GM19328 (cell line): ENCODE results near the gene GNAO1.

Source experiments
- ATAC-seq: cut with Tn5 transposase; IDR thresholded peaks from one replicate; pipeline ENCODE4 v1.9.1; 2021; ENCODE audit warnings: mild to moderate bottlenecking, moderate library complexity; ENCODE audit not compliant: unreplicated experiment

Gene GNAO1

DNA sequence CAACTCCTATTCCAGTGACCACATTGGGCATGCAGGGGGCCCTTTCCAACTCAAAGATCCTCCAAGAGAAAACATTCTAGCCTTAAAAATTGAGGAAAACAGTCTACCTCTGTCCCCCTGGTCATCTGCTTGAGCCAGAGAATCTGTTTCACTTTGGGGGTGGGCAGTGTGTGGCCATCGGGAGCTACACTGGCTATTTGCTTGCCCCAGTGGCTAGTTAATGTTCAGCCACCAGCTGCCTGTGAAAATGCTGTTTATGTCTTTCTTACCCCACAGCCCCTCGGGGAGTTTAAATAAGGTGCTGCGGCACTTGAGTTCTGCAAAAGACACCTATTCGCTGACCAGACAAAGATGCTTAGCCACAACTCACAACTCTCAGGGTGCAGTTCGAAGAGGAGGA is 43.4 kb downstream of the GNAO1 start:
- ATAC-seq, result no peak

DNA sequence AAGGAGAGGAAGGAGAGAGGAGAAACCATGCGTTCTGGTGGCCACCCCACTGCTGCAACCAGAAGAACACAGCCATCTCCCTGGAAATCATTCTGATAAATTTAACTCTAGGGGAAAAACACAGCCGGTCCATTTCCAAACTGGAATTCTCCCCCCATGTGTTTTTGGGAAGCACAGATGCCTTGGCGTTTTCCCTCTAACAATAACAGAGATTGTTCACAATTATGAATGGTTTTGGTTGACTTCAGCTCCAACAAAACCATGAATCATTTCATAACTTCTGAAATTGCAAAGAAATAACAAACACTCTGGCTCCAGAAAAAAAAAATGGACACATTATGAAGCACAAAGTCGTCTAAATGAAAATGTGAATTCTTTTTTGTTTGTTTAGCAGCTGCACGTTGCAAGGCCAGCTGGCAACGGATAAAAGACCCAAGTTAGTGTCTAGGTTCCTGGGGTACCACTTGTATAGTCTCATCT is 46.2 kb downstream of the GNAO1 start:
- no peak for ATAC-seq

DNA sequence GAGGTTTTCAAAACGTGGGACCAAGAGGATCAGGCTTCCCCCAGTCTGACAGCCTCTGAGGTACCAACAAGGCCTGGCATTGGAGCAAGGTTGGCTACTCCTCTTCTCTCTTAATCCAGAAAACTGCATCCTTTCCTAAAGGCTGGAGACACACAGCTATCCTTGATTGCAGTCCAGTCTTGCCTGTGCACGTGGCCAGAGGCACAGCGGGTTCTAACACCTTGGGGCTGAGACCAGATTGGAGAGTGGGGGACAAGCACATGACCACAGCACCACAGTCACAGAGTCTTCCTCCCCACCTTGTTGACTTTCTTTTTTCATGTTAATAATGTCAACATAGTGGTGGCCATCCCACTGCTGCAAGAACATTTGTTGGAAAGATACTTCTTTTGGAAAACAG is 46.9 kb downstream of the GNAO1 start:
- ATAC-seq, result no peak

DNA sequence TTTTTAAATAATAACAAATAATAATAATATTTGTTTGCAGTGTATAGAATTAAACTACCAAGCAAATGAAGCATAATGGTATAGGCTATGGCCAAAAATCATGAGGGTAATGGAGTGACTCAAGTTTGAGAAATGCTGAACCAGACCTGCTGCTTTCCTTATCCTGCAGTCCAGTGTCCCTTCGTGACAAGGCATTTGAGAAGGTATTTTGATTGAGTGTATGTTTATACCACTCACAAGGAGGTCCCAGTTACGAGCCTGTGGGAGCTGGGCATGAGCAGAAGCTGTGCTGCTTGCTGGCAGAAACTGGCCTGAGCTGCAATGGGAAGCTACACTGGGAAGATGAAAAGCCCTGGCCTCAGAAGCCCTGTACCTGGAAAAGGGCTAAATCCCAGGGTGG is 50.3 kb downstream of the GNAO1 start:
- no peak for ATAC-seq

DNA sequence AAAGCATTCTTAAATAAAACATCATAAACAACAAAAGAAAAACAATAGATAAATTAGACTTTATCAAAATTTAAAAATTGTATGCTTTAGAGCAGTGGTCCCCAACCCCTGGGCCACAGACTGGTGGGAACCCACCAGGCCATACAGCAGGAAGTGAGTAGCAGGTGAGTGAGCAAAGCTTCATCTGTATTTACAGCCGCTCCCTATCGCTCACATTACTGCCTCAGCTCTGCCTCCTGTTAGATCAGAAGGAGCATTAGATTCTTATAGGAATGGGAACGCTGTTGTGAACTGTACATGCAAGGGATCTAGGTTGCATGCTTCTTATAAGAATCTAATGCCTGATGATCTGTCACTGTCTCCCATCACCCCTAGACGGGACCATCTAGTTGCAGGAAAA is 51.5 kb downstream of the GNAO1 start:
- no peak for ATAC-seq

DNA sequence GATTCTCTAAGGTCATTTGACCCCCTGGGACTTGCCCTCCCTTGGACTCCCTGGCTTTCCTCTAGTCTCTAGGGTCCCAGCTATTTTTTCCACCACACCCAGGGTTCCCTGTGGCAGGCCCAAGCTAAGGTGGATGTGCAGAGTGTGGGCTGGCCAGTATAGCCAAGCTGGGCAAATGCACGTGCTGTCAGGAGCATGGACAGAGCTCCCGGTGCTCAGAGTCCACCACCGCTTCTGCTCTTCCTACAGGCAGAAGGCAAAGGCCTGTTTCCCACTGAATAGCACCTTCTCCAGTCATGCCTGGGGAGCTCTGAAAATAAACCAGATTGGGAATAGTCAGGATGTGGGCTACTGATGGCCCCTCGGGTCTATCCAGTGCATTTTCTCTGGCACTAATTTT is 53.3 kb downstream of the GNAO1 start:
- no peak for ATAC-seq

DNA sequence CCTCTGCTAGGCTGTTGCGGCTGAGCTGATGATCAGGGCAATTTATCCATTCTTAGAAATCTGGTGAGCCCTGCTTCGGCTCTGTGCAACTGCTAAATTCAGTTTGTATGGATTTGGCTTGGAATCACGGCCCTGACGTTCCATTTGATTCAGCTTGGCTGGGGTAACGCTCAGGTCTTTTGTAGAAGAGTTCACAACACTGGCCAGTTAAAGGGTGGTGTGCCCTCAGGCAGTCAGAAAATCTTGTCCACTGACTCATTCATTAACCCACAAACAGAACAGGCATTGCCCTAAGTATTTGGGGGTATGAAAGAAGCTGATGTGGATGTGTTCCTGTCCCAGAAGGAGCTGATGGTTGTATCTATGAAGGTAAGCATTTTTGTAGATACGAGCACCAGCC is 53.9 kb downstream of the GNAO1 start:
- no peak for ATAC-seq

DNA sequence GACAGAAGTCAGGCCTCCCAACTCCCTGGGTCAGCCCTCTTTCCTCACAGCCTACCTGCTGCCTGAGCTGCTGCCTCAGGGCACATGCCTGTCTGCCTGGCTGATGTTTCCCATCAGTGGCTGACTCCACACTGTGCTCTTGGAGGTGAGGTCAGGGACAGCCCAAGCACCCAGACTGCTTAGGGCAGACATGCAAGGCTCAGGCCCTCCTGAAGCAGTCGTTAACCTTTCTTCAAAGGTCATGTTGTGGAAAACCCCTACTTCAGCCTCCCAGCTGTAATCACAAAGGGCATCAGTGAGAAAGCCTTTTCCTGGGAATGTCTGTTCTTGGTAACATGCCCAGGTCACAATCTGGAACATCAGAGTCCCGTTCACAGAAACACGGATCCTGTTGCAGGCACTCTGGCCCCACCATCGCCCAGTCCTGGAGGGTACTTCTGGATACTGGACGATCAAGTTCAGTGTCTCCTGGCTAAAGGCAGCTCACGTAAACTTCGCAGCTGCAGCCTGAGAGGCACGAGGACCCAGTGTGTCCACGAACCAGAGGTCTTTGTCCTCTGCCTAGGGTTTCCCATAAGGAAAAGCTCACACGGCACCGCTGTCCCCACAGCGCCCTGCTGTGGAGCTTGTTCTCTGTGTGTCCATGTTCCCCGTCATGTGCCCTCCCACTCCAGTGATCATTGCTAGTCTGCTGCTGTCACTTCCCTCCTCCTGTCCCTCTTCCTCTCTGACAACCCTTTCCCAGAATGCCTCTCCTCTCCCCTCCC is 54.9 kb downstream of the GNAO1 start:
- no peak for ATAC-seq

DNA sequence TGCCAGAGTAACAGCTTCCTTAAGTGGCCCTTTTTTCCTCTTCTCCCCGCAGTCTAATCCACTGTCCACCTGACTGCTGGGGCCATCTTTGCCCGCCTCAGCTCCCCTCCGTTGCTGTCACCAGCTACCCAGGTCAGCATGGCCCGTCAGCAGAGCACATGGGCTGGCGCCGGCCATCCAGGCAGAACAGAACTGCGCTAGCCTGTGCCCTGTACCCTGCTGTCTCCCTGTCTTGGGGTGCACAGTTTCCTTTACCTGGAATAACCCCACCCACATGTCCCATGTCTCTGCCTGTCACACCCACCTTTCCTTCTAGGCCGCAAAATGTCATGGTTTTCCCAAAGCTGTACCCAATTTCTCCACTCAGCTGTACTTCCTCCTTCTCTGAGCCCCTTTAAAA is 55.7 kb downstream of the GNAO1 start:
- ATAC-seq, result no peak

DNA sequence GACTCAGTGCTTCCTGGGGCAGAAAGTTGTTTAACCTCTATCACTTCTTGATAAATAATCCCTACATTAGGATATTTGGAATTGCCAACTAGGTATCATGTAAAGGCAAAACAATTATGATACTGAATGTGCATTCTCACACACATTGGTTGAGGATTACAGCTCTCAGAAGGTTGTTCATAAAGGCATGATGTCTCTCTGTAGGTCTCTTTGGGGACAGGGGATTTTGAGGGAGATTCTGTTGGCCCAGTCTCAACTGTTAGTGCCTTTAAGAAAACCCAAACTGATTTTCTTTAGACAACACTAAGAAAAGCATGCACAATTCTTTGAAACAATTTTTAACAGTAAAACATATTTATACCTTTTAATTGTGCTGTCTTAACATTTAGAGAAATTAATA is 56.5 kb downstream of the GNAO1 start:
- no peak for ATAC-seq

DNA sequence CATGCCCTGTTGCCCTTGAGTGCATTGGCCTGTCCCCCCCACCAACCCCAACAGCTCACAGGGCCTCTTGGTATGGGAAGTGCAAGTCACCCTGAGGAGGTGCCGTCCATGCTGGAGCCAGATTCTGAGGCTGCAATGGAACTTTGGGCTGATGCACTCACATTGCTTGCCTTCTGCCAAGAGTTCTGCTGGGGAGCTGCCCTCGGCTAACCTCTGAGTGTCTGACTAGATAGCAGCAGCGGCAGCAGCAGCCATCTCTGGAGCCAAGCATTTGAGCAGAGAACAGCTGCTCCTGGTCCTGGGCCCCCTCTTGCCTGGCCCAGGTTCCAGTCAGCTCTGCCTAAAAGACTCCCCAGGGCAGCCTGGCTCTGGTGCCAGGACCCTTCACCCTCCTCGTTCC is 61.5 kb downstream of the GNAO1 start:
- no peak for ATAC-seq

DNA sequence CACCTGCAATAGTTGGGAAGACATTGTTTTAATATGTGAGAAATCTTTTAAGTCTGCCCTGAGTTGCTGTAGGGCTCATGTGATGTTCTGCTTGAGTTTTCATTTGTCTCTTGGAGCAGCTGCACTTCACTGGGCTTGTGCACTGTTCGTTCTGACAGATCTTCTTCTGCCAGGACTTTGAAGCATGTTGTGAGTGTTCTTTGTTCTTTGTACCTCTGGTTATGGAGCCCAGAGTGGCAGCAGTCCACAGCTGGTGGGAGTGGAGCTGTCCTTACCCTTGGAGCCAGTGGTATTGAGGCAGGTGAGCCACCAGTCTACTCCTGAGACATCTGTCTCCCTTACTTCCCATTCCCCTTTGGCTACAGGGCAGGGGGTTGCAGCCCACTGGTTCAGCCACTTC is 64.6 kb downstream of the GNAO1 start:
- no peak for ATAC-seq

DNA sequence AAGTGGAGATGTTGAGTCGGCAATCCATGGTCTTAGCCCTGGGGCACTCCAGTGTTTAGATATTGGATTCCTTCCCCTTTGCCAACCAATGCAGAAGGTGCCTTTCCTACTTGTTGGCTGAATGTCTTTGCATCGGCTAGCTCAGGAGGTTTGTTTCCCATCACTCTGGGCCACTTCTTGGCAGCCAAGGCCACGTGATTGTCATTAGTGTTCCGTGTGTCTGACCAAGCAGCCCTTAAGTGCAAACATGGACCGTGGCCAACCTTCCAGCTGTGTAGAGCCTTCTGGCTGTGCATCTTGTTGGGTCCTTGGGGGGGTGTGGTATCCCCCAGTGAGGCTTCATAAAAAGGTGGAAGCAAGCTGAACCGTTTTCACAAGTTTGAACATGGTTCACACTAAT is 66.0 kb downstream of the GNAO1 start:
- ATAC-seq, result no peak

DNA sequence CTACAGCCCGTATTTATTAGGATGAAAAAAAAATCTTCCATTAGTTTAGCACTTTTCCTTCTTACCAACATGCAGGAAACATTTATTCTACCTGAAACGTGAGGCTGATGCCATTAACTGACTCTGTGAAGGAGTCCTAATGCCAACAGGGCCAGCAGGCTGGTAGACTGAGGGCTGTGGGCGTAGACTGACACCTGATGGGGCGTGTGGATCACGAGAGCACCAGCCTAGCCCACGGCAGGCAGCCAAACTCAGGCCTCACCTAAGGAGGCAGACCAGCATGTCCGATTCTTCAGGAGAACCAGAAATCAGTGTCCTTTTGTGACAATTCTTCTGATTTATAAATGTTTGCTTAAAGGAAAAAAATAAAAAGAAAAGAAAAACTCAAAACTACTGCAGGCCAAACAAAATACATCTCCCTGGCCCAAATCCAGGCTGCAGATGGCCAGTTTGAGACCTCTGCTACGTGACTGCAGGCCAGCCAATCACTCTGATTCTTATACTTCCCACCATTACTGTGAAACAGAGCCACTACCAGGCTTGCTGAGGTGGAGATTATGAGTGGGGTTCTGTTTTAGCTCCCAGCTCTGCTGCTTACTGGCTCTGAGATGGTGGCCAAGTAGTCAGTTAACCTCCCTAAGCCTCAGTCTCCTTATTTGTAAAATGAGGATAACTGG is 66.5 kb downstream of the GNAO1 start:
- no peak for ATAC-seq

DNA sequence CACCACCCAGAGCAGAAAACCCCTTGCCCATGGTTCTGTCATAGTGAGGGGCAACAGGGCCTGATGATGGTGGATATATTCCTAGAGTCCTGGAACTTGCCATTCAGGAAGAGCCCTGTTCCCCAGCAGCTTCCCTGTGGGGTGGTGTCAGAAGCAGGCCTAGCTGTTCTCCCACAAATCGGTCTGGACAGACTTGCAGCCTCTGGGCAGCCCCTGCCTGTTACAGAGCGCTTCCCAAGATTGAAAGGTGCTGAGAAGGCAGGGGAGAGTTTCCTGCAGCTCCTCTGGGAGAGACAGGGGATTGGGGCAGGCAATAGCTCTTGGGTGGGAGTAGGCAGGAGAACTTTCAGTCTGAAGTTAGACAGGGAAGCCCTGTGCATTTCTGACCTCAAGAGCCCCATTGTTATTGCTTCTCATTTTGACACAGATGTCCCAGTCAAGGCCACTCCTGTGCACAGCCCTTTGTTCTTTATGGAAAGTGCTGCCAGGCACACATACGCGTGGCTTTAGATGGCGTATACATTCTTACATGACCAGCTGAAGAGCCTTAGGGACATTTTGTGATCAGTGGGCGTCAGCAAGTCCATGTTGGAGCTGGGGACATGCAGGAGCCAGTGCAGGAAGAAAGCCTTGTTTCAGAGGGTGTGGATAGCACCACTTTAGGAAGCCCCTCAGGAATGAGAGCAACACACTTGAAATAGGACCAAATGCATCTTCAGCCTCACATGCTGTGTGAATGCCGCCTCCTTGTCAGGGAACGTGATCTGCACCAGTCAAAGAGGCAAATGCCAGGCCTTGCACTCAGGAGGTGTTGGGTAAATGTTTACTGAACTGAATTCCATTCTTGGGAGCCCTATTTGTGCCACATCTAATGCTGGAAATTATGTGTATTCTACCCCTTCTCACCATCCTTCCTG is 67.5 kb downstream of the GNAO1 start:
- ATAC-seq, result no peak

DNA sequence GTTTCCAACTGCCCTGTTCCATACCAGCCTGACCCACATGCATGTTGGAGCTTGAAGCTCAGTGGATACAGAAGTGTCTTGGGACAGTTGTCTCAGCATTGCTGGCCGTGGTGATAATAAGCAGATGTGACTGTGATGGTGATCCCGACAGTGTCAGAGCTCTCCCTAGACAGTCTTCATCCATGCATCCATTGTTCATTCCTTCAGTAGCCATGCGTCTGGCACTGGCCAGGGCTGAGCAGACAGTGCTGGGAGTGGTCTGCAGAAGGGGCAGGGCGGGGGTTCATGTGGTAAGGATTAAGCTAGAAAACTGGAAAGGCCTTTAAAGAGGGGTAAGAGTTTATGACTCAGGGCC is 68.1 kb downstream of the GNAO1 start:
- ATAC-seq, result no peak

DNA sequence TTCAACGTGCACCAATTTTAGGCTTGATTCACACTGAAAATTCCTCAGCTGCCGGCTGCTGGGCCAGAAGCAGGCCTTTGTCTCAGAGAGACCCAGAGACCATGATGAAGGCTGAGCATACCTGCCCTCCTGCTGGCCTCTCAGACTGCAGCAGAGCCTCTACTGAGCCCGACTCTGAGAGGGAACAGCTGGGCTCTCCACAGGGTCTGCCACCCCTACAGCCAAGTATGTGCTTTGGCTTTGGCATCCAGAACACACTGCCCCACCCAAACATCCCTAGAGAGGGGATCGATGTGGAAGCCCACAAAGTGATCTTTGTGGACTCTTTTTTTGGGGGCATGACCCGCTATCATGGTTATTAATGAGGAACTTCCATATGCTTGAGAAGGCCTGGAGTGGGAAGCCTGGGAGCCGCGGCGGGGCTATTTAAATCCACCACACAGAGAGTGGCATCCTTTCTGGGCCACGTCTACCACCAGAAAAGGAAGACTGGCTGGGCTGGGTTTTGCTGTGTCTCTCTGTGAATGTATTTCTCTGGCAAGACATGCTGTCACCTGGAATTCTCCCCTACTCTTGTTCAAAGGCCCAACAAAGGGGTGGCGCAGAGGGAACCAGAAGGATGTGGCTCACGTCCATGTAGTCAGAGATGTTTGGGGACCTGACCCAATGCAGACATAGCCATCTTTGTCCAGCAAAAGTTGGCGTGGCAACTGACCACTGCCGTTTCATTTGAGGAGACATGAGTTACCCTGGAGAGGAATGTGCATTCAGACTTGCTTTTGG is 69.3 kb downstream of the GNAO1 start:
- no peak for ATAC-seq

DNA sequence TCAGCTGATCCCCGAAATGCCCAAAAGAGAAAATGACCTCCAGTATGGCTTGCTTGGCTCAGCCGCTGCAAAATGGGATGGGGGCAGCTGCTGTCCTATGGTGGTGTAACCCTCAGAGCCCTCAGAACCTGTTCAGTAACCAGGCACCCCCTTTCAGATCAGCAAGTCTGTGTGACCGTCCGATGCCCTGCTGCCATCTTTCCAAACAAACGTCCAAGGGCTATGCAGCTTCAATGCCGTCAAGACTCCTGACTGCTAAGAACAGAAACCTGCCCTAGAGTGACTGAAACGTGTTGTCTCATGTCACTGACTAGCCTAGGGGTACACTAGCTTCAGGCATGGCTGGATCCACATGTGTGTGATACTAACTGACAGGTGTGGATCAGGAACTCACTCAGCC is 70.4 kb downstream of the GNAO1 start:
- ATAC-seq, result no peak

DNA sequence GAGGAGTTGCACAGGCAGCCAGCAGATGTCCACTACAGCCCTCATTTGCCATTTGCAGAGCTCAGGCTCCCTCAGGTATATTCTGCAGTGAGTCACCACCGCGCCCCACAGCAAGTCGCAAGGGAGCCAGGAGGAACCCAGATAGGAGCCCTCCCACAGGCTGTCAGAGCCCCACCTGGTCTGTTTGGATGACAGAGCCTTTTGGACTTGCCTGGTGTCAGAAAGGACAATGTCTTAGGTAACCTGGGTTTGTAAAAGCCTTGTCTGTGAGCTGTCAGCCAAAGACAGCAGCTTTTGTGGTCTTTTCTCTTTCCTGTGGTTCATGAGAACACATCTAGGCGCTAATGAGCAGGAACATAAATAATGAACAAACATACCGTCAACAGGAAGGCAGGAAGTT is 70.9 kb downstream of the GNAO1 start:
- ATAC-seq, result no peak

DNA sequence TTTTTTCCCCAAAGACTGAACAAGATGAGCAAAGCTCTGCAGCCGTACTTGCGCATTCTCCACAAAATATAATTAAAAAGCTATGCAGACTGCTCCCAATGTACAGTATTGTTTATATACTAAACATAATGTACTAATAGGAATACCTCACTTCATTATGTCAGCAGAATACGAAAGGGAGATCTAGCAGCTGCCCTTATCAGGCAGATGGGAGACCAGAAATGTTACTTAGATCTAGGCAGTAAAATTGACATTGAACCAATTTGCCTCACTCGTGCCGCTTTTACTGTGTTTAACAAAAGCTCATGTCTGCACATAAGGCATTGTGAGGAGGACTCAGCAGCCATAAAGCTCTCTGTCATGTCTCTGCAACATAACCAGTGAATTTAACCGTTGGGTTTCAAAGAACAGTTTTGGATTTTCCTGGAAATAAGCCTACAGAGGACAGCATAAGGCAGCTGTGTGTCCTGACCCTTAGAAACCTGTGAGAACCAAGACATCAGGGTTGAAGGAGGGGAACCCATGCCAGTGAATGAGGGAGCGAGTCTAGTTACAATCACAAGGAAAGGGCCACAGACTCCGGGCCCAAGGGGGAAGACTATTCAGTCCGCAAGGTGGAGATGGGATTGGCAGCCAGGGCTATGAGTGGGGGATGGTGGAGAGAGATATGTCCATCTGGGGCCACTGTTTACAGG is 71.4 kb downstream of the GNAO1 start:
- ATAC-seq, result no peak
